HG03565 (cell line): ENCODE data around the gene AAGAB.
"Not testable (repeated sequence)": the region's sequence is repeated elsewhere in the genome, so short reads cannot be mapped to it uniquely, and the experiment has no call there.

Experiments
- ATAC-seq: cut with Tn5 transposase; IDR thresholded peaks from one replicate; pipeline ENCODE4 v1.9.1; 2021; ENCODE audit warnings: mild to moderate bottlenecking, moderate library complexity; ENCODE audit not compliant: unreplicated experiment

The AAGAB gene, protein sequence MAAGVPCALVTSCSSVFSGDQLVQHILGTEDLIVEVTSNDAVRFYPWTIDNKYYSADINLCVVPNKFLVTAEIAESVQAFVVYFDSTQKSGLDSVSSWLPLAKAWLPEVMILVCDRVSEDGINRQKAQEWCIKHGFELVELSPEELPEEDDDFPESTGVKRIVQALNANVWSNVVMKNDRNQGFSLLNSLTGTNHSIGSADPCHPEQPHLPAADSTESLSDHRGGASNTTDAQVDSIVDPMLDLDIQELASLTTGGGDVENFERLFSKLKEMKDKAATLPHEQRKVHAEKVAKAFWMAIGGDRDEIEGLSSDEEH

DNA sequence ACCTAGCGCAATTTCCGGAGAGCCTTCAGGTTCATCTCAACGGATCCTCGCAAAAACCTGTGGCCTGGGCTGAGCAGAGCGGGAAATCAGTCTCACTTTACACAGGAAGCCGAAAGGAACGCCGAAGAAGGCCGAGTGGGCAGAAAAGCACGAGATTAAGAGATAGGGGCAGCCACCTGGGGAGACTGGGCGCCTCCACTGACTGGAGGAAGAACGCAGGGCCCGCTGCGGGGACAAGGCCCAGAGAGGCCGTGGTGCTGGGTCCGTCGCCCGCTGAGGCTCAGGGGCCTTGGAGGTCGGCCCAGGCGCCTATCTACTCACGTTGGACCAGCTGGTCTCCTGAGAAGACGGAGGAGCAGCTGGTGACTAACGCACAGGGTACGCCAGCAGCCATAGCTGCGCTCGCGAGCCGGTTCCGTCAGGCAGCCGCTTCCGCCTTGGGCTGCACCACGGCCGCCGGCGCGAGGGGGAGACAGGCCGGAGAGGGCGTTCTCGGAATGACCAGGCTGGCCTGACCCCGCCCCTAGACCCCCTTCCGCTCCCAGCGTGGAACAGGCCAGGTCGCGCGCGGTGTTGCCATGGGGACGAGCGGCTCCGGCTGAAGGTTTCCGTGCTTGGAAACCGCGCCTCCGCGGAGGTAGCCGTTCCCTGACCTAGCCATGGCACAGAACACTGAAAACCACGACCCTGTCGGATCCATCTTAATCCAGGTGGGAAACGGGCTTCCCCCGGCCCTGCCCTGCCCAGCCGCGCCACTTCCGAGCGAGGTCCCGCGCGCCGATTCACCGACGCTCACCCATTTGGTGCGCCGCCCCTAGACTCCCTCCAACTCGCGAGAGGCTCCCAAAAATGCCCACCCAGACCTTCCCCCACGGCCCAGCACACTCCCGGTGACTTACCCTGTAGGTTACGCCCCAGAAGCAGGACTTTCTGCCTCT is at the start of gene AAGAB, which contains the start of gene IQCH:
AAGAB (minus strand) TSS at position 424 of the 938 bp plus-strand sequence; CDS start at position 394, 30 bp downstream.
IQCH (plus strand) TSS at position 549 of the 938 bp plus-strand sequence; CDS start at position 660, 111 bp downstream.
- peak; percentile 83 for ATAC-seq

GRCh38 chr15:67303490-67304363 is 49.3 kb upstream of the AAGAB start:
- ATAC-seq, result no peak

GRCh38 chr15:67300266-67301025 is 46.0 kb upstream of the AAGAB start:
- ATAC-seq, result no peak

DNA sequence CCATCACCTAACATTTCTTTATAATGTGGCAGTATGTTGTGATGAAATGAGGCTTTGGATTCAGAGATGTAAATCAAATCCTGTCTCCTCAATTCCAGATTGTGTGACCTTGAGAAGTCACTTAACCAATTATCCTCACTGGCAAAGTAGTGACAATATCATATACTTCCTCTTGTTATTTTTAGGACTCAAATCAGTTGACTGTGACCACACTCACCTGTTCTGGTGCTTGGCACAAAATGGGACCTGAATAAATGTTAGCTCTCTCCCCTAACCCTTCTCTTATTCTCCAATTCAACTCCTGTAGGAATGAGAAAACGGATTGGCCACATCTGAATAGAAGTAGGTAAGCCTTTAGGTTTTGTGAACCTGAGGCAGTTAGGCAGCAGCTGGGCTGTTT is 42.2 kb upstream of the AAGAB start:
- no peak for ATAC-seq

DNA sequence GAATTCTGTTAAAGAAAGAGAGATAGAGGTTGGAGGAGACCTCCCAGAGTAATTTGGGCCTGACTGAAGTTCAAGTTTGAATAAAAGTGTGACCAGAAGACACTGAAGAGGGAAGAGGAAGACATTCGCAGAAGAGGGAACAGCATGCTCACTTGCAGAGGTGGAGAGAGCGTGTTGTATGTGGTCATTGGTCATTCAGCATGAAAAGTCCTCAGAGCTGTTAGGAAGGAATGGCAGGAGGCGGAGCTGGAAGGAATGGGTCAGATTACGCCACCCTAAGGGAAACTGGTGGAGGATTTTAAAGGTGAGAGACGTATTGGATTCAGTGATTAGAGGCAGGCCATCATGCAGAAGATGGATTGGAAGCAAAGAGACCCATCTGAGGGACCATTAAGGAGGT is 41.7 kb upstream of the AAGAB start:
- ATAC-seq, result no peak

DNA sequence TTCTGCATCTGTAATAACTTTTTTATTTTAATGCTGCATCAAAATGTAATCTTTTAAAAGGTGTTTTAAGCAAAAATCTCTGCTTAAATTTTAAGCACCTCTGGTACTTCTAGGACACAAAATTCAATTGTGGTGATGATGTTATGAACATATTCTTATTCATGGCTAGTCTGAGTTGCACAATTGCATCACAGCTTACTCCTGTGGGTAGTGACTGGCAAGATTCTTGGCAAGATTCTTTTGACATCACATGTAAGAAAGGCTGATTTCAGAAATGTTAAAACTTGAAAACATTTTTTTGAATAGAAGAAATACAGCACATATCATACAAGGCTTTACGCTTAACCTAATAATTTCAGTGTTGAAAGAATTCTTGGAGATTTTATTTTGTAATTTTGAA is 35.9 kb upstream of the AAGAB start:
- ATAC-seq, result no peak

GRCh38 chr15:67286400-67286799 is 31.9 kb upstream of the AAGAB start:
- ATAC-seq, result not testable (repeated sequence)

GRCh38 chr15:67285625-67286024 is 31.2 kb upstream of the AAGAB start:
- ATAC-seq, result not testable (repeated sequence)

- ATAC-seq, result no peak
These were observed 27.3 kb upstream of the AAGAB start for GRCh38 chr15:67281714-67282113.

GRCh38 chr15:67280217-67280616 is 25.8 kb upstream of the AAGAB start:
- ATAC-seq, result no peak

- no peak for ATAC-seq
These were observed 22.2 kb upstream of the AAGAB start for GRCh38 chr15:67276666-67277065.

GRCh38 chr15:67274236-67274635 is 19.8 kb upstream of the AAGAB start:
- ATAC-seq, result no peak

DNA sequence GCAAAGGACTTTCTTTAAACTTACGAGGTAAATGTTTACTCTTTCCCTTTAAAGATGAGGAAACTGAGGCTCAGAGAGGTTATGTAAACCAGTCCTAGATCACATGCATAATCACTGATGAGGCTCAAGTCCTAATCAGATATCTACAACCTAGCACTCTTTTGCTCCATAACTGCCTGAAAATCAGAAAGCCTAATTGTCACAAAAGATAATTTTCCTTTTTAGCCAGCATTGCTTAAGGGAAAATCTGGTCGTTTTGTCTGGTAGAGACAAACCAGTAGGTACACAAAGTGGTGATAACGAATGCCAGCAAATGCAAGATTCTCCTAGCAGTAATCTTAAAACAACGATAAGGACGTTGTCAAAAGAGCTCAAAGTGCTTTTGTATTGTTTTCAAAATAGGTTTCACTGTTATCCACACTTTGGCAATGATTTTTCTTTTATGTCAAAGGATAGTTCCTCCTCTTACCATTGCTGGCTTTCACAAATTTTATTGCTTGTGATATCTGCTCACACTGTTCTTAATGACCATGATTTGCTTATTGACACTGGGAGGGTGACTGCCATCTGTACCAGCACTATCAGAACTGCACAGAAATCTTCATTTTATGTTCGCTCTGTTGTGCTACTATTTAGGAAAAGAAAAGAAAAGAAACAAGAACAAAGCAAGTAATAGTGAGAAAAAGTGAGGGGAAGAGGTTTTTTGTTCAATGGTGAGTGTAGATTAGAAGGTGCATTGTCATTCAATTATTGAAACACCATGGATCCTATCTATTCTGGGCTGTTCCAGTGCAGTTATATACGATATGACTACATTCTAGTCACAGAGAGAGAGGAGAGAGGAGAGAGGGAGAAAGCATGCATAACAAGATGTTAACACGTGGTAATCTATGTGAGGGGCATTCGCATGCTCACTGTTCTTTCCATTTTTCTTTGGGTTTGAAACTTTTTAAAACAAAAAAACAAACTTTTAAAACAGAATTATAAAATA is 13.8 kb upstream of the AAGAB start:
- no peak for ATAC-seq

- no peak for ATAC-seq
These were observed 13.0 kb upstream of the AAGAB start for GRCh38 chr15:67267440-67267839.

GRCh38 chr15:67266870-67267269 is 12.4 kb upstream of the AAGAB start:
- ATAC-seq, result no peak

- no peak for ATAC-seq
These were observed 5.3 kb upstream of the AAGAB start for GRCh38 chr15:67259806-67260205.

GRCh38 chr15:67259379-67259778 is 4.9 kb upstream of the AAGAB start:
- ATAC-seq, result no peak

DNA sequence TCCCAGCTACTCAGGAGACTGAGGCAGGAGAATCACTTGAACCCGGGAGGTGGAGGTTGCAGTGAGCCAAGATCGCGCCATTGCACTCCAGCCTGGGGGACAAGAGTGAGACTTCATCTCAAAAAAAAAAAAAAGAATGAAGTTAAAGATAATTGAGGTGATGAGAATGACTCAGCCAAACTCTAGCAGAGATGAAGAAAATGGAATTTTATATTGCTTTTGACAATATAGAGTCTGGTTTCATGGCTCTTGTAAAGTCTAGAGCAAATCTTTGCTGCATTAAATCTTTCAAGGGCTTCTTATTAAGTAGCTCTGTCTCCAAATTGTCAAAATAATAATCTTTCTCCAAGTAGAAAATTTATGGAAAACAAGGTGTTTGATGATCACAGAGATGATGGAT is 4.0 kb upstream of the AAGAB start:
- not testable (repeated sequence) for ATAC-seq

GRCh38 chr15:67256051-67256450 is 1.6 kb upstream of the AAGAB start:
- no peak for ATAC-seq
